Lower leg skin (tissue), 4 donors: Measurements from ENCODE around the gene CD93. TPM values are rescaled to one million over a fixed set of nuclear protein-coding genes. Genes with fewer than 3 reads are reported as not detected.

ENCODE experiments used
- DNase-seq, 2 donors: peaks; one replicate each; pipeline ENCODE4 v3.0.0-alpha.2; 2019; ENCODE audit warnings: low spot score in 2 of 2
- H3K4me3 ChIP-seq: fragments of 200-600 bp; sonication (generic); 2 replicates; pipeline ENCODE4 v1.5.1; 2017; ENCODE audit warnings: mild to moderate bottlenecking, low read depth; ENCODE audit not compliant: poor library complexity, severe bottlenecking
- CTCF ChIP-seq, 3 donors: fragments of 450-650 bp; IDR thresholded peaks; one replicate each; pipeline ENCODE4 v1.5.1; 2016; ENCODE audit warnings: antibody characterized with exemption in 3 of 3, mild to moderate bottlenecking in 3 of 3, moderate library complexity in 2 of 3
- POLR2A ChIP-seq, 2 donors: fragments of 450-650 bp; IDR thresholded peaks; one replicate each; pipeline ENCODE4 v1.6.1; 2016 to 2017; ENCODE audit warnings: antibody characterized with exemption in 2 of 2, mild to moderate bottlenecking in 1 of 2, moderate library complexity in 1 of 2
- WGBS, 2 donors: methylation state at CpG; one replicate each; pipeline ENCODE4 v1.1.5; 2018; 5-methylcytosine and 5-hydroxymethylcytosine counted together
- intact Hi-C: fragments of 100-400 bp; cut with DNase I; formaldehyde crosslinking; loops from one replicate; pipeline ENCODE4 v1.15.0; 2023; ENCODE audit warnings: low total_unique reads
- total RNA-seq, 4 donors: library from RNA; depleted of rRNA; stranded (reverse); fragments of >200 nt; gene quantifications; one replicate each; pipeline ENCODE4 v1.1.0, GENCODE V29; 2016

The CD93 gene
- total RNA-seq, 4 donors from 2014 or later = 12.6 to 44.3 (median 18.2) TPM

- intact Hi-C loops = loop anchor here (2.0 to 10.0 kb wide), 3 partner anchors 104 to 284 kb away; no protein-coding TSS in a partner anchor
- TF ChIP-seq POLR2A (IDR thresholded peaks at IDR 0.05) = no peak
- no peak for TF ChIP-seq CTCF (IDR thresholded peaks at IDR 0.05)
- DNase-seq = peak; percentile 84 to 96
- WGBS, 2 donors = 10 to 23% methylated on average over 29 to 46 of the region's 46 CpGs
- peak overlapping the region; percentile 31 for H3K4me3 ChIP-seq
Observed at GRCh38 chr20:23050847-23051627, 35.1 kb downstream of the CD93 start.

- peak; percentile 43 to 92 for DNase-seq
Observed at GRCh38 chr20:23050076-23050838, 35.9 kb downstream of the CD93 start.

GRCh38 chr20:23049201-23050075 lies 36.7 kb downstream of the CD93 start, which contains the start of gene THBD:
TSS of gene THBD (minus strand) at chr20:23049672. CDS start at chr20:23049504, 168 bp downstream.
- 0% methylated on average over 27 to 48 of the region's 79 CpGs for WGBS, 2 donors
- DNase-seq = peak; percentile 83 to 96
- intact Hi-C loops = loop anchor here (2.0 to 10.0 kb wide), 5 partner anchors 105 to 355 kb away; partner anchors contain the start of gene NXT1
- peak within 1 kb of the TSS; percentile 41 for H3K4me3 ChIP-seq
- TF ChIP-seq CTCF (IDR thresholded peaks at IDR 0.05) = no peak
- TF ChIP-seq POLR2A (IDR thresholded peaks at IDR 0.05) = peak in 1 of 2 donors; percentile 29

More at GRCh38 chr20:23050076-23050838, 35.9 kb downstream of the CD93 start:
- peak overlapping the region; percentile 41 for H3K4me3 ChIP-seq
- 1% methylated on average over 21 to 47 of the region's 48 CpGs for WGBS, 2 donors
- intact Hi-C loops = loop anchor here (2.0 to 10.0 kb wide), 3 partner anchors 105 to 285 kb away; no protein-coding TSS in a partner anchor
- TF ChIP-seq POLR2A (IDR thresholded peaks at IDR 0.05) (no peak), CTCF (IDR thresholded peaks at IDR 0.05) (no peak)

- peak overlapping the region; percentile 36 for H3K4me3 ChIP-seq
- WGBS, 2 donors = 3 to 11% methylated on average over 49 to 56 of the region's 92 CpGs
- DNase-seq = peak; percentile 41 to 91
- TF ChIP-seq POLR2A (IDR thresholded peaks at IDR 0.05) (no peak), CTCF (IDR thresholded peaks at IDR 0.05) (no peak)
- intact Hi-C loops = loop anchor here (5.0 to 10.0 kb wide), 2 partner anchors 304 to 354 kb away; partner anchors contain the start of gene NXT1
Observed at GRCh38 chr20:23048283-23049200, 37.6 kb downstream of the CD93 start.
